ENCODE measurements around the gene DSTN. TPM values are rescaled to one million over a fixed set of nuclear protein-coding genes. Genes with fewer than 3 reads are reported as not detected.
A peak's percentile ranks its signal among the peaks of the same experiment; 100 is the strongest.

DSTN gene
- total RNA-seq, 1 donor from 2014 or later = 149 TPM

DNA sequence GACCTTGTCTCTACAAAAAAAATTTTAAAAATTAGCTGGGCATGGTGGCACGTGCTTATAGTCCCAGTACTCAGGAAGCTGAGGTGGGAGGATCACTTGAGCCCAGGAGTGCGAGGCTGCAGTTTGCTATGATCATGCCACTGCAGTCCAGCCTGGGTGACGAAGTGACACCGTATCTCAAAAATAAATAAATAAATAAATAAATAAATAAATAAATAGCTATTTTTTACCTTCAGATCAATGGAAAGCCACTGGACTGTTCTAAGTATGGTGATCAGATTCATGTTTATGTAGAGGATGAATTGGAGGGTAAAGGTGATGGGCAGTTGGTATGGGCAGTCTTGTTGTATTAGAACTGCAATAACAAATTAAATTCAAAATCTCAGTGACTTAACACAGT lies 24.0 kb downstream of the DSTN start:
- DNase-seq (ENCODE audit: low read depth) (no peak), FAIRE-seq (no peak)
- Histone ChIP-seq H3K36me3 (ENCODE audit: control insufficient read depth, insufficient read depth, low read length) (no peaks in the 10 kb centered on the region), H3K27me3 (ENCODE audit: control insufficient read depth, insufficient read depth, low read length) (no peaks in the 10 kb centered on the region), H3K4me3 (ENCODE audit: low read depth, low read length) (no peak overlapping the region)
- TF ChIP-seq CTCF (IDR thresholded peaks at IDR 0.05; ENCODE audit: insufficient read depth, low read length, severe bottlenecking) = no peak

- DNase-seq (ENCODE audit: low read depth) = peak; percentile 91
- Histone ChIP-seq H3K27me3 (ENCODE audit: control insufficient read depth, insufficient read depth, low read length) (no peaks in the 10 kb centered on the region), H3K4me3 (ENCODE audit: low read depth, low read length) (no peak overlapping the region), H3K36me3 (ENCODE audit: control insufficient read depth, insufficient read depth, low read length) (peaks cover 2% of the 10 kb centered on the region)
- FAIRE-seq = no peak
- TF ChIP-seq CTCF (IDR thresholded peaks at IDR 0.05; ENCODE audit: insufficient read depth, low read length, severe bottlenecking) = no peak
Measured at GRCh38 chr20:17594443-17594842, 24.6 kb downstream of the DSTN start.

DNA sequence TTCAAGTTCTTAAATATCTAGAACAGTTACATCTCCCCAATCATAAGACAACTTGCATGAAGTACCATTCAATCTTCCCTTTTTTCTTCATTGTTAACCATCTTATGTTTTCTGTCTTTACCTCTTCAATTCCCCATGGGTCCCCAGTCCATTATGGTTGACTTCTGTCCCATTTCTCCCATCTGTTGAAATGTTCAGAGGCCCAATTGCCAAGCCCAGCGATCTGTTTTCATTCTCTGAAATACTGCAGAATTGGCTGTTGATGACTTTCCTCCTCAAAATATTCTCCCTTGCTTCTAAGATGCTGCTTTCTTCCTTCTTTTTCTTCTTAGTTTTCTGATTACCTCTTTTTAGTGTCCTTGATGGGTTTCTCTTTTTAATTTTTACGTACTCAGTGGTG lies 26.0 kb downstream of the DSTN start:
- no peak for TF ChIP-seq CTCF (IDR thresholded peaks at IDR 0.05; ENCODE audit: insufficient read depth, low read length, severe bottlenecking)
- Histone ChIP-seq H3K36me3 (ENCODE audit: control insufficient read depth, insufficient read depth, low read length) (peaks cover 4% of the 10 kb centered on the region), H3K4me3 (ENCODE audit: low read depth, low read length) (no peak overlapping the region), H3K27me3 (ENCODE audit: control insufficient read depth, insufficient read depth, low read length) (no peaks in the 10 kb centered on the region)
- no peak for FAIRE-seq
- no peak for DNase-seq (ENCODE audit: low read depth)

DNA sequence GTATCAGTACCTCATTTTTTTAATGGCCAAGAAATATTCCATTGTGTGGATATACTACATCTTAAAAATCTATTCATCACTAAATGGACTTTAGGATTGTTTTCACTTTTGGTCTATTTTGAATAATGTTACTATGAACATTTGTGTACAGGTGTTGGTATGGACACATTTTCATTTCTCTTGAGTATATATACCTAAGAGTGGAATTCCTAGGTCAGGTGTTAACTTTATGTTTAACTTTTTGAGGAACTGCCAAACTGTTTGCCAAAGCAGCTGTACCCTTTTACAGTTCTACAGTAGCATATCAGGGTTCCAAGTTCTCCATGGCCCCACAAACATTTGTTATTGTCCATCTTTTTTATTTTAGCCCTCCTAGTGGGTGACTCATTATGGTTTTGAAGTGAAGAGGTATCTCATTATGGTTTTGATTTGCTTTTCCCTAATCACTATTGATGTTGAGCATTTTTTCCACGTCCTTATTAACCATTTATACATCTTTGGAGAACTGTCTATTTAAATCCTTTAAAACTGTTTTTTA lies 28.2 kb downstream of the DSTN start:
- no peak for TF ChIP-seq CTCF (IDR thresholded peaks at IDR 0.05; ENCODE audit: insufficient read depth, low read length, severe bottlenecking)
- FAIRE-seq (no peak), DNase-seq (ENCODE audit: low read depth) (no peak)
- no peak overlapping the region for H3K4me3 ChIP-seq (ENCODE audit: low read depth, low read length)
- peaks cover 6% of the 10 kb centered on the region for H3K36me3 ChIP-seq (ENCODE audit: control insufficient read depth, insufficient read depth, low read length)
- H3K27me3 ChIP-seq (ENCODE audit: control insufficient read depth, insufficient read depth, low read length) = no peaks in the 10 kb centered on the region

DNA sequence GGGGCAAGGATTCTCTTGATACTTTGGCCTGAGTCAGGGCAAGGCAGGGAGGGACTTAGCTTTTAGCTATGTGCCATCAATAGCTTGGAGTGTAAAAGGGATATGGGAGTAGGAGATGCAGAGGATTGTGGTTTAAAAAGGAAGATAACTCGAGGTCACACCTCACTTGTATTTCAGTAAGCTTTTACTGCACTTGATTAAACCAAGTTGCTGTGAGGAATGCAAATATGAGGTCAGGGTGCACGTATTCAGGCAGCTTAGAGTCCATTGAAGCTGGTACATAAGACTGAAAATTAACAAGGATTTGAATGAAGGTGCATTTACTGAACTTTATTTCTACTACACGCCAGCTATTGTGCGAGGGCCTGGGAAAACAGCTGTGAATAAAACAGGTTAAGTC lies 32.1 kb downstream of the DSTN start:
- no peak for DNase-seq (ENCODE audit: low read depth)
- TF ChIP-seq CTCF (IDR thresholded peaks at IDR 0.05; ENCODE audit: insufficient read depth, low read length, severe bottlenecking) = no peak
- Histone ChIP-seq H3K27me3 (ENCODE audit: control insufficient read depth, insufficient read depth, low read length) (no peaks in the 10 kb centered on the region), H3K4me3 (ENCODE audit: low read depth, low read length) (no peak overlapping the region), H3K36me3 (ENCODE audit: control insufficient read depth, insufficient read depth, low read length) (peaks cover 10% of the 10 kb centered on the region)
- no peak for FAIRE-seq

- H3K27me3 ChIP-seq (ENCODE audit: control insufficient read depth, insufficient read depth, low read length) = no peaks in the 10 kb centered on the region
- peaks cover 10% of the 10 kb centered on the region for H3K36me3 ChIP-seq (ENCODE audit: control insufficient read depth, insufficient read depth, low read length)
- FAIRE-seq (no peak), DNase-seq (ENCODE audit: low read depth) (no peak)
- no peak overlapping the region for H3K4me3 ChIP-seq (ENCODE audit: low read depth, low read length)
- no peak for TF ChIP-seq CTCF (IDR thresholded peaks at IDR 0.05; ENCODE audit: insufficient read depth, low read length, severe bottlenecking)
Measured at GRCh38 chr20:17602493-17602892, 32.6 kb downstream of the DSTN start.
